ENCODE data around the gene SLAMF9. TPM values are rescaled to one million over a fixed set of nuclear protein-coding genes. Genes with fewer than 3 reads are reported as not detected.

SLAMF9 gene
- total RNA-seq, 4 donors from 2014 or later, result not detected

DNA sequence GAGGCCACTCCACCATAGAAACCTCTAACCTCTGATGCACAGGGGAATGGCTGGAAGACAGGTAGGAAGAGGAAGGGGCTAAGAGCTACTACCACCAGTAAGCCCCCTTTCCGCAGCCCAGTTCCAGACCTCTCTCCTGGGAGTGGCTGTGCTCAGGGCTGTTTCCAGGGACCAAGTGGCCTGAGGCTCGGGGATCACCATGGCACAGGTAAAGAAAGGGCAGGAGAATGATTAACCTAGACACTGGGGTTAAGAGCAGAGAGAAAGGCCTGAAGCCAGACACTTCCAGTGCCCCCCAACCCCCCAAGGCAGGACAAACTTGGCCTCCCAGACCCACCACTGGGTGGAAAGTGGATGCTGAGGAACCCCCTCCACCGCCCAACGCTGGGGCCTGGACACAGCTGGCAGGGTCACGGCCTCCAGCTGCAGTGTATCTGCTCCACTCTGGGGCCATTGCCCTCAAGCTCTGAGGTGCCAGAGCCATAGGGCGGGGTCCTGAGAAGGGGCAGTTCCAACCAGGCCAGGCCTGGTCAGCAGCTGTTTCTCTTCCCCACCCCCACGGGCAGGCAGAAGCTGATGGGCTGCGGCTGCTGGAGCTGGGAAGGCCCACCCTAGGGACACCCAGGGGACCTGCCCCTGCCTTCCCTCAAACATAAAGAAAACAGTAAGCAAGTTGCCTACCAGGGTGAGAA lies 31.4 kb downstream of the SLAMF9 start:
- intact Hi-C loops (cut with DNase I; ENCODE audit: low total_unique reads), result no loop called here
- TF ChIP-seq CTCF (IDR thresholded peaks at IDR 0.05), result no peak
- no peak for TF ChIP-seq POLR2A (IDR thresholded peaks at IDR 0.05)
- H3K4me3 ChIP-seq (ENCODE audit: low read depth, poor library complexity, severe bottlenecking), result peak overlapping the region; percentile 15
- WGBS, 2 donors, result 20 to 24% methylated on average over 7 to 8 of the region's 8 CpGs
- no peak for DNase-seq (ENCODE audit: low spot score in 2 of 2)

GRCh38 chr1:159921700-159922504 lies 32.1 kb downstream of the SLAMF9 start:
- no peak for TF ChIP-seq POLR2A (IDR thresholded peaks at IDR 0.05)
- TF ChIP-seq CTCF (IDR thresholded peaks at IDR 0.05), result no peak
- no peak overlapping the region for H3K4me3 ChIP-seq (ENCODE audit: low read depth, poor library complexity, severe bottlenecking)
- intact Hi-C loops (cut with DNase I; ENCODE audit: low total_unique reads), result no loop called here
- 21 to 31% methylated on average over 18 of the region's 18 CpGs for WGBS, 2 donors
- no peak for DNase-seq (ENCODE audit: low spot score in 2 of 2)

DNA sequence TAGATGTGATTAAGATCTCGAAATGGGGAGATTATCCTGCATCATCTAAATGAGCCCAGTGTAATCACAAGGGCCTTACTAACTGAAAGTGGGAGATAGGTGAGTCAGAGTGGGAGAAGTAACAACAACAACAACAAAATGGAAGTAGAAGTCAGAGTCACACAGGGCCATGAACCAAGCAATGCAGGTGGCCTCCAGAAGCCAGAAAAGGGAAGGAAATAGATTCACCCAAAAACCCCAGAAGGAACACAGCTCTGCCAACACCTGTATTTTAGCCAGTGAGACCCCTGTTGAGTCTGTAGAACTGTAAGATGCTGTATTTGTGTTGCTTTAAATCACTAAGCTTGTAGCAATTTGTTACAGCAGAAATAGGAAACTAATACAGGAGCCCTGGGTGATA lies 32.8 kb downstream of the SLAMF9 start:
- TF ChIP-seq CTCF (IDR thresholded peaks at IDR 0.05) (no peak), POLR2A (IDR thresholded peaks at IDR 0.05) (no peak)
- WGBS, 2 donors, result 30 to 38% methylated on average over 1 of the region's 1 CpG
- no peak for DNase-seq (ENCODE audit: low spot score in 2 of 2)
- intact Hi-C loops (cut with DNase I; ENCODE audit: low total_unique reads), result no loop called here
- H3K4me3 ChIP-seq (ENCODE audit: low read depth, poor library complexity, severe bottlenecking), result no peak overlapping the region

DNA sequence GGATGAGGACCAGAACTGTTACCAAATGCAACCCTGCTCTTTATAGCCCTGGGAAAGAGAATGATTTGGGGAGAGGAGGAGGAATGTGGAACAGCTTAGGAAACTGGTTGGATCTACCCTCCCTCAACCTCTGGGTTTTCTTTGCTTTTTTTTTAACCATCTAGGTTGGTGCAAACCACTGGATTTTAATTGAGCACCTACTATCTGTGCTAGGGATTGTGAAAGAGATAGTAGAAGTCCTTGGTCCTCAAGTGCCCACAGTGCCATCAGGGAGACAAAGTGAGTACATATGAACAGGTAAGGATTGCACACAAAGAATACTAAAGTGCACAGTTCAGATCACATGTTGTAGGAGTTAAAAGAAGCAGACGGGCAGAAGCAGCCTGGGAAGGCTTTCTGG lies 33.4 kb downstream of the SLAMF9 start:
- DNase-seq (ENCODE audit: low spot score in 2 of 2), result no peak
- TF ChIP-seq CTCF (IDR thresholded peaks at IDR 0.05) (no peak), POLR2A (IDR thresholded peaks at IDR 0.05) (no peak)
- intact Hi-C loops (cut with DNase I; ENCODE audit: low total_unique reads), result no loop called here
- 46 to 49% methylated on average over 1 of the region's 1 CpG for WGBS, 2 donors
- H3K4me3 ChIP-seq (ENCODE audit: low read depth, poor library complexity, severe bottlenecking), result no peak overlapping the region

- no peak for DNase-seq (ENCODE audit: low spot score in 2 of 2)
- intact Hi-C loops (cut with DNase I; ENCODE audit: low total_unique reads), result no loop called here
- H3K4me3 ChIP-seq (ENCODE audit: low read depth, poor library complexity, severe bottlenecking), result no peak overlapping the region
- 70 to 71% methylated on average over 10 of the region's 10 CpGs for WGBS, 2 donors
- TF ChIP-seq CTCF (IDR thresholded peaks at IDR 0.05), result no peak
- no peak for TF ChIP-seq POLR2A (IDR thresholded peaks at IDR 0.05)
Observed at GRCh38 chr1:159920202-159920601, 33.8 kb downstream of the SLAMF9 start.
